ENCODE data around the gene DRG2.

Gene DRG2

GRCh38 chr17:18059283-18059682, 28.5 kb upstream of the DRG2 start:
- TF ChIP-seq ZFX (IDR thresholded peaks at IDR 0.05; ENCODE audit: borderline replicate concordance) (no peak), CTCF (IDR thresholded peaks at IDR 0.05) (no peak)
- no peak overlapping the region for H3K27ac ChIP-seq

- TF ChIP-seq ZFX (IDR thresholded peaks at IDR 0.05; ENCODE audit: borderline replicate concordance) (no peak), CTCF (IDR thresholded peaks at IDR 0.05) (no peak)
- no peak overlapping the region for H3K27ac ChIP-seq
Observed at GRCh38 chr17:18064053-18064452, 23.7 kb upstream of the DRG2 start.

- no peak for TF ChIP-seq CTCF (IDR thresholded peaks at IDR 0.05)
- TF ChIP-seq ZFX (IDR thresholded peaks at IDR 0.05; ENCODE audit: borderline replicate concordance) = no peak
- no peak overlapping the region for H3K27ac ChIP-seq
Observed at GRCh38 chr17:18065546-18065945, 22.2 kb upstream of the DRG2 start.

- no peak overlapping the region for H3K27ac ChIP-seq
- TF ChIP-seq ZFX (IDR thresholded peaks at IDR 0.05; ENCODE audit: borderline replicate concordance) (no peak), CTCF (IDR thresholded peaks at IDR 0.05) (no peak)
Observed at GRCh38 chr17:18066866-18067265, 20.9 kb upstream of the DRG2 start.

- TF ChIP-seq CTCF (IDR thresholded peaks at IDR 0.05) = no peak
- no peak for TF ChIP-seq ZFX (IDR thresholded peaks at IDR 0.05; ENCODE audit: borderline replicate concordance)
- no peak overlapping the region for H3K27ac ChIP-seq
Observed at GRCh38 chr17:18069101-18069500, 18.6 kb upstream of the DRG2 start.

- H3K27ac ChIP-seq = no peak overlapping the region
- TF ChIP-seq CTCF (IDR thresholded peaks at IDR 0.05) (no peak), ZFX (IDR thresholded peaks at IDR 0.05; ENCODE audit: borderline replicate concordance) (no peak)
Observed at GRCh38 chr17:18070861-18071340, 16.8 kb upstream of the DRG2 start.

- TF ChIP-seq ZFX (IDR thresholded peaks at IDR 0.05; ENCODE audit: borderline replicate concordance) (no peak), CTCF (IDR thresholded peaks at IDR 0.05) (no peak)
Observed at GRCh38 chr17:18071751-18072150, 16.0 kb upstream of the DRG2 start.

More at GRCh38 chr17:18071751-18072150, 16.0 kb upstream of the DRG2 start:
- H3K27ac ChIP-seq = no peak overlapping the region

Data from 22Rv1 (cell line).